H1 (cell line): ENCODE data around the gene MOB1B. TPM values are rescaled to one million over a fixed set of nuclear protein-coding genes. Genes with fewer than 3 reads are reported as not detected.

Source experiments
- CTCF ChIA-PET: fragments of 300-600 bp; sonication (Branson Sonifier 250); formaldehyde crosslinking; loops from one replicate; lab custom pipeline; 2021; ENCODE audit not compliant: partially characterized antibody; lab: Charles Lee
- POLR2A ChIA-PET: fragments of 300-600 bp; sonication (Branson Sonifier 250); formaldehyde crosslinking; loops from one replicate; lab custom pipeline; 2021; ENCODE audit warnings: inconsistent platforms; ENCODE audit not compliant: partially characterized antibody; lab: Charles Lee
- DNase-seq, 2 experiments: peaks; one replicate each; pipeline versions ENCODE4 v3.0.0 to v3.0.0-alpha.2; 2010 to 2022; ENCODE audit warnings: low spot score in 2 of 2, low read depth in 1 of 2, mixed read lengths in 1 of 2
- FAIRE-seq: peaks from 2 replicates; lab custom pipeline; 2011; peaks lifted over from hg19 to GRCh38; lab: Jason Lieb, UNC
- H2AFZ ChIP-seq: 2 replicates; pipeline ENCODE4 v1.8.1; 2012; ENCODE audit warnings: low read length, inconsistent platforms
- H2AK5ac ChIP-seq: 2 replicates; pipeline ENCODE4 v1.6.1; 2013; ENCODE audit warnings: low read depth, low read length
- H2BK120ac ChIP-seq: replicated peaks from 2 replicates; pipeline ENCODE3; 2013; ENCODE audit warnings: low read depth, low read length, inconsistent platforms
- H2BK12ac ChIP-seq: 2 replicates; pipeline ENCODE4 v1.6.1; 2013; ENCODE audit warnings: low read depth, low read length
- H2BK15ac ChIP-seq: 2 replicates; pipeline ENCODE4 v1.6.1; 2013; ENCODE audit warnings: low read length
- H2BK20ac ChIP-seq: 2 replicates; pipeline ENCODE4 v1.6.1; 2013; ENCODE audit warnings: low read length
- H2BK5ac ChIP-seq: 2 replicates; pipeline ENCODE4 v1.6.1; 2013; ENCODE audit warnings: low read depth, low read length
- H3K14ac ChIP-seq: 2 replicates; pipeline ENCODE4 v1.6.1; 2013; ENCODE audit warnings: inconsistent platforms; ENCODE audit not compliant: insufficient read length
- H3K18ac ChIP-seq: 2 replicates; pipeline ENCODE4 v1.6.1; 2013; ENCODE audit warnings: low read length; ENCODE audit errors: extremely low read depth
- H3K23ac ChIP-seq: 2 replicates; pipeline ENCODE4 v1.6.1; 2013; ENCODE audit warnings: inconsistent platforms; ENCODE audit not compliant: insufficient read length
- H3K23me2 ChIP-seq: 2 replicates; pipeline ENCODE4 v1.6.1; 2013; ENCODE audit warnings: low read depth, low read length
- H3K27ac ChIP-seq: 2 replicates; pipeline ENCODE4 v1.6.1; 2011; ENCODE audit warnings: low read depth, low read length, inconsistent platforms
- H3K27me3 ChIP-seq, 4 experiments: replicated peaks in 1 of 4; 1 replicate in 1 of 4; 2 replicates in 3 of 4; pipeline versions ENCODE4 v1.6.1 to v1.8.1; 2011 to 2013; ENCODE audit warnings: low read length in 3 of 4, mild to moderate bottlenecking in 3 of 4, inconsistent platforms in 2 of 4, mixed read lengths in 2 of 4, moderate library complexity in 1 of 4; ENCODE audit not compliant: control insufficient read depth in 3 of 4, insufficient read depth in 3 of 4; ENCODE audit errors: extremely low read depth in 1 of 4
- H3K36me3 ChIP-seq, 4 experiments: 2 replicates each; pipeline versions ENCODE4 v1.6.1 to v1.8.1; 2011 to 2013; ENCODE audit warnings: mild to moderate bottlenecking in 4 of 4, low read length in 3 of 4, moderate library complexity in 2 of 4, control low read depth in 1 of 4, inconsistent platforms in 1 of 4; ENCODE audit not compliant: insufficient read depth in 4 of 4, control insufficient read depth in 2 of 4
- H3K4ac ChIP-seq: replicated peaks from 2 replicates; pipeline ENCODE3; 2013; ENCODE audit warnings: low read length, low read depth, mixed read lengths, inconsistent platforms; ENCODE audit not compliant: insufficient read length
- H3K4me1 ChIP-seq, 4 experiments: replicated peaks in 1 of 4; 1 replicate in 1 of 4; 2 replicates in 3 of 4; pipeline versions ENCODE4 v1.6.1 to v1.8.1; 2011 to 2013; ENCODE audit warnings: low read length in 3 of 4, inconsistent platforms in 2 of 4, mixed read lengths in 1 of 4; ENCODE audit not compliant: insufficient read depth in 4 of 4, control insufficient read depth in 3 of 4
- H3K4me2 ChIP-seq, 2 experiments: 2 replicates each; pipeline versions ENCODE4 v1.6.1 to v1.8.1; 2011 to 2013; ENCODE audit warnings: low read depth in 2 of 2, low read length in 2 of 2, control low read depth in 1 of 2, inconsistent platforms in 1 of 2, mild to moderate bottlenecking in 1 of 2; ENCODE audit not compliant: insufficient read depth in 1 of 2
- H3K4me3 ChIP-seq, 4 experiments: fragments of 200-600, 300-600 bp in 1 of 4; sonication (generic), shearing (Covaris generic), sonication (Bioruptor Twin) in 1 of 4; 2 replicates each; pipeline versions ENCODE4 v1.5.1 to v1.8.1; 2011 to 2016; ENCODE audit warnings: low read length in 4 of 4, low read depth in 3 of 4, control low read depth in 2 of 4, inconsistent platforms in 2 of 4, mild to moderate bottlenecking in 2 of 4, mixed read lengths in 1 of 4, moderate library complexity in 1 of 4; ENCODE audit not compliant: insufficient read depth in 2 of 4; ENCODE audit errors: extremely low read depth in 1 of 4
- H3K56ac ChIP-seq: replicated peaks from 2 replicates; pipeline ENCODE3; 2013; ENCODE audit warnings: low read depth, mild to moderate bottlenecking, mixed read lengths, low read length, inconsistent platforms; ENCODE audit not compliant: insufficient read length
- H3K79me1 ChIP-seq: 2 replicates; pipeline ENCODE4 v1.6.1; 2013; ENCODE audit warnings: low read depth, low read length, control low read depth
- H3K79me2 ChIP-seq, 2 experiments: 2 replicates each; pipeline versions ENCODE4 v1.6.1 to v1.8.1; 2012 to 2013; ENCODE audit warnings: low read length in 2 of 2, mild to moderate bottlenecking in 2 of 2, inconsistent platforms in 1 of 2; ENCODE audit not compliant: insufficient read depth in 2 of 2, control insufficient read depth in 1 of 2
- H3K9ac ChIP-seq, 4 experiments: replicated peaks in 1 of 4; 1 replicate in 1 of 4; 2 replicates in 3 of 4; pipeline versions ENCODE4 v1.6.1 to v1.8.1; 2011 to 2013; ENCODE audit warnings: low read depth in 3 of 4, low read length in 3 of 4, control low read depth in 2 of 4, mild to moderate bottlenecking in 2 of 4, moderate library complexity in 2 of 4, inconsistent platforms in 1 of 4; ENCODE audit errors: extremely low read depth in 1 of 4
- H3K9me3 ChIP-seq, 2 experiments: 2 replicates each; pipeline versions ENCODE4 v1.6.1 to v1.8.1; 2012 to 2013; ENCODE audit warnings: mild to moderate bottlenecking in 2 of 2, moderate library complexity in 2 of 2, control low read depth in 1 of 2, inconsistent platforms in 1 of 2, low read depth in 1 of 2, low read length in 1 of 2, mixed read lengths in 1 of 2; ENCODE audit not compliant: insufficient read depth in 2 of 2
- H4K20me1 ChIP-seq, 2 experiments: replicated peaks in 1 of 2; 2 replicates each; pipeline versions ENCODE3 to v1.8.1; 2011 to 2013; ENCODE audit warnings: inconsistent platforms in 2 of 2, low read length in 2 of 2, mild to moderate bottlenecking in 1 of 2; ENCODE audit not compliant: insufficient read depth in 2 of 2, control insufficient read depth in 1 of 2
- H4K5ac ChIP-seq: 2 replicates; pipeline ENCODE4 v1.6.1; 2013; ENCODE audit warnings: low read length, low read depth, mixed read lengths, inconsistent platforms; ENCODE audit not compliant: insufficient read length
- H4K8ac ChIP-seq: 2 replicates; pipeline ENCODE4 v1.8.0; 2013; ENCODE audit warnings: mild to moderate bottlenecking, moderate library complexity, low read length, inconsistent platforms; ENCODE audit not compliant: insufficient read depth; ENCODE audit errors: extremely low read depth
- H4K91ac ChIP-seq: replicated peaks from 2 replicates; pipeline ENCODE3; 2013; ENCODE audit warnings: low read length, mixed read lengths, inconsistent platforms; ENCODE audit not compliant: insufficient read length
- CTBP2 ChIP-seq: IDR thresholded peaks from 2 replicates; pipeline ENCODE4 v1.7.0; 2011; ENCODE audit warnings: borderline replicate concordance, mild to moderate bottlenecking, moderate library complexity, mixed read lengths, low read length; ENCODE audit not compliant: insufficient read depth, insufficient read length
- PHF8 ChIP-seq: fragments of 200-600 bp; sonication (generic); conservative IDR thresholded peaks from 2 replicates; pipeline ENCODE4 v1.7.1; 2012; ENCODE audit warnings: low read depth, mild to moderate bottlenecking, inconsistent platforms, low read length, moderate library complexity
- WGBS, 2 experiments: shearing (Covaris generic) in 1 of 2; methylation state at CpG; one replicate each; pipeline versions ENCODE4 v1.1.6 to v1.1.7; 2013 to 2015; ENCODE audit warnings: low lambda C conversion rate in 2 of 2, mixed read lengths in 2 of 2, inconsistent platforms in 1 of 2, low coverage in 1 of 2, missing lambda C conversion rate in 1 of 2; ENCODE audit not compliant: insufficient replicate concordance in 2 of 2, insufficient coverage in 1 of 2, insufficient read length in 1 of 2; ENCODE audit errors: extremely low coverage in 1 of 2, missing lambda C conversion rate in 1 of 2; 5-methylcytosine and 5-hydroxymethylcytosine counted together
- polyA plus RNA-seq, 7 experiments: library from polyadenylated mRNA; depleted of rRNA in 3 of 7; stranded (reverse) in 5 of 7; unstranded in 2 of 7; fragments of >200 nt in 5 of 7; fragments of 200-250 nt in 2 of 7; gene quantifications; 1 replicate in 5 of 7; 2 replicates in 1 of 7; 4 replicates in 1 of 7; pipeline versions ENCODE4 v1.2.1 to v1.2.3, GENCODE V29; 2011 to 2013; ENCODE audit warnings: missing spikeins in 2 of 7, mixed read lengths in 2 of 7
- total RNA-seq: library from RNA; stranded (reverse); fragmentation: NEBNext Ultra II Directional; extraction: Animal tissue kit (Norgen Biotek cat#: 25700); gene quantifications from 2 replicates; pipeline ENCODE4 v1.2.1, GENCODE V29; 2021

Gene MOB1B
- total and polyA plus RNA-seq, 2 of the 8 experiments (the other 6 are each of a cell fraction or from before 2014, with no cell fraction given), result 3.8 to 33.5 TPM

DNA sequence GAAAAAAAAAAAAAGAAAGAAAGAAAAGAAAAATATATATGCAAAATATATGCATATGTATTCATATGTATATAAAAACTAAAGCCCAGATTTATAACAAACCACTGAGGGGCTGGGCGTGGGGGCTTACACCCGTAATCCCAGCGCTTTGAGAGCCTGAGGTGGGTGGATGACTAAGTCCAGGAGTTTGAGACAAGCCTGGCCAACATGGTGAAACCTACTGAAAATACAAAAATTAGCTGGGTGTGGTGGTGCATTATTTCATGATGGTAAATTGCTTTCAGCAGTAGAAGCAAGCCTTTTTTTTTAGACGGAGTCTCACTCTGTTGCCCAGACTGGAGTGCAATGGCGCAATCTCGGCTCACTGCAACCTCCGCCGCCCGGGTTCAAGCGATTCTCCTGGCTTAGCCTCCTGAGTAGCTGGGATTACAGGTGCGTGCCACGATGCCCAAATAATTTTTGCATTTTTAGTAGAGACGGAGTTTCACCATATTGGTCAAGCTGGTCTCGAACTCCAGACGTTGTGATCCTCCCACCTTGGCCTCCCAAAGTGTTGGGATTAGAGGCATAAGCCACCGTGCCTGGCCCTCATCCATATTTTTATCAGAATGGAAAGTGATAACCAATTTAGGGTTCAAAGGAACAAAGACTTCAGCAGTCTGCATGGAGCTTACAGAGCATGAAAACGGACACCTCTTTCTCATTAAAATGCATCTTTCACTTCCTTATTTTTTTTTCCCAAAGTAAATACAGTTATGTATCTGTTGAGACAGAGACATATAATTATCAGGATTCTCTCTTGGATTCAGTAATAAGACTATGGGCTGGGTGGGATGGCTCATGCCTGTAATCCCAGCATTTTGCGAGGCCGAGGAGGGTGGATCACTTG is 27.7 kb upstream of the MOB1B start:
- no peaks in the 10 kb centered on the region; a peak in 1 of 7 replicates for H3K27me3 ChIP-seq
- no peak overlapping the region for H2BK20ac ChIP-seq
- H2BK5ac ChIP-seq, result no peak overlapping the region
- no peaks in the 10 kb centered on the region for H3K9me3 ChIP-seq
- no peak overlapping the region for H2BK12ac ChIP-seq
- 93% methylated on average over 19 of the region's 19 CpGs; no CpG with 5 or more reads in 1 of the 2 experiments for WGBS, 2 experiments
- H4K91ac ChIP-seq, result no peak overlapping the region
- no peaks in the 10 kb centered on the region for H3K79me1 ChIP-seq
- H3K4me2 ChIP-seq, result no peak overlapping the region
- no peak overlapping the region for H3K23ac ChIP-seq
- no peak overlapping the region for H4K8ac ChIP-seq
- no peak for FAIRE-seq
- H2AK5ac ChIP-seq, result no peak overlapping the region
- no peak overlapping the region for H2BK120ac ChIP-seq
- H4K20me1 ChIP-seq, result no peaks in the 10 kb centered on the region
- no peak overlapping the region for H3K27ac ChIP-seq
- H3K79me2 ChIP-seq, result no peaks in the 10 kb centered on the region
- no peak overlapping the region for H3K56ac ChIP-seq
- ChIA-PET POLR2A (interaction anchor here (0.6 to 1.3 kb wide), 2 partner anchors 20 to 36 kb away, joined by 3 to 4 read pairs; no protein-coding TSS in a partner anchor), CTCF (interaction anchor here (1.3 kb wide), 1 partner anchor 10 kb away, joined by 4 read pairs; no protein-coding TSS in a partner anchor)
- no peak for DNase-seq
- H4K5ac ChIP-seq, result no peak overlapping the region
- no peak overlapping the region for H3K4me3 ChIP-seq
- H3K4ac ChIP-seq, result no peak overlapping the region
- no peak overlapping the region for H3K9ac ChIP-seq
- H2BK15ac ChIP-seq, result no peak overlapping the region
- H3K18ac ChIP-seq, result no peak overlapping the region
- no peaks in the 10 kb centered on the region for H3K4me1 ChIP-seq
- no peak for TF ChIP-seq CTBP2
- TF ChIP-seq PHF8, result no peak
- no peaks in the 10 kb centered on the region for H3K36me3 ChIP-seq
- no peak overlapping the region for H3K14ac ChIP-seq
- no peaks in the 10 kb centered on the region for H3K23me2 ChIP-seq
- H2AFZ ChIP-seq, result no peak overlapping the region
